RWPE1 (cell line): Measurements from ENCODE around the gene RPS8.
"Not testable (repeated sequence)": the region's sequence is repeated elsewhere in the genome, so short reads cannot be mapped to it uniquely, and the experiment has no call there.

Source experiments
- CTCF ChIA-PET: fragments of 350-600 bp; sonication (Branson Sonifier 250); formaldehyde crosslinking; extraction: SDS; loops from one replicate; lab custom pipeline; 2021; lab: Yijun Ruan, JAX
- POLR2A ChIA-PET: fragments of 400-600 bp; formaldehyde crosslinking; extraction: SDS; loops from one replicate; lab custom pipeline; 2020; ENCODE audit warnings: antibody characterized with exemption; ENCODE audit not compliant: low non-redundant PET; lab: Yijun Ruan, JAX
- DNase-seq: peaks from one replicate; pipeline ENCODE4 v3.0.0; 2012; ENCODE audit warnings: low spot score
- H3K27ac ChIP-seq: fragments of 450-650 bp; 2 replicates; pipeline ENCODE4 v1.5.1; 2017
- TF ChIP-seq, protein P1 (sequence below): fragments of 450-650 bp; conservative IDR thresholded peaks from 2 replicates; pipeline ENCODE4 v1.5.1; 2017; ENCODE audit warnings: low read depth, mild to moderate bottlenecking

RPS8 gene

GRCh38 chr1:44775078-44775929 lies at the start of gene RPS8:
Gene RPS8 (plus strand): TSS chr1:44775540. CDS start chr1:44775597, 57 bp downstream.
- ChIA-PET CTCF (no interaction called here), POLR2A (interaction anchor here (0.5 to 1.6 kb wide), 6 partner anchors 15 to 1562 kb away, joined by 3 to 8 read pairs (median 4); partner anchors contain the start of gene PLK3)
- H3K27ac ChIP-seq = peak within 1 kb of the TSS; percentile 89

DNA sequence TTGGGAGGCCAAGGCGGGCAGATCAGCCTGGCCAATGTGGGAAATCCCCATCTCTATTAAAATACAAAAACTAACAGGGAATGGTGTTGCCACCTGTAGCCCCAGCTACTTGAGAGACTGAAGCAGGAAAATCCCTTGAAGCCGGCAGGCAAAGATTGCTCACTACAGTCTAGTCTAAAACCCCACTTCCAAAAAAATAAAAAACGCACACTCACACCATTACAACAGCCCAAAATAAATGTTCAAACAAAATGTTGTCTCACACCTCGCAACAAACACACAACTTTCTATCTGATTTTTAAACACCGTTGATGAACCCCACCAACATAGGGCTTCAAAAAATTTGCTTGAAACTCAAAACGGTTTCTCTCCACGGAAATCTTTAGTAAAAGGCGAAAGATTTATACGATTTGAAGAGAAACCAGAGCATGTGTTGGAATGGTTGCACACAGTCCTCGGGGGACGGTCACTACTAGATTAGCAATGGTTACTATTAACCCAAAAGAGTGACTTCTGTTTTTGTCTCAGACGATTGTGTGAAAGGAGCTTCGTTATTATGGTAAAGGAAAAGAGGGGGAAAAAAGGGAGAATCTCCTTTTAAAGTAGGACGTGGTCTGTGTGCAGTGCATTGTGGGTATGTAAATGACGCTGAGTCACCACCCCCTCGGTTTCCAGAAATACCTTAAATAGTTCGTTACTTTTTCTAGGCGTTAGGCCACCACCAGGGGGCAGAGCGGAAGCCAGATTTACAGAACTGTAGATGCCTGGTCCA lies 44.4 kb upstream of the RPS8 start, which contains the start of gene RNU5D-1:
TSS of gene RNU5D-1 (minus strand) at position 430 of the 772 bp plus-strand sequence.
- ChIA-PET POLR2A (interaction anchor here (0.6 to 1.1 kb wide), 3 partner anchors 9 to 80 kb away, joined by 3 to 8 read pairs (median 8); no protein-coding TSS in a partner anchor), CTCF (interaction anchor here (0.6 to 1.3 kb wide), 17 partner anchors 9 to 812 kb away, joined by 3 to 10 read pairs (median 3); no protein-coding TSS in a partner anchor)
- DNase-seq = peak; percentile 91
- TF ChIP-seq, protein P1, sequence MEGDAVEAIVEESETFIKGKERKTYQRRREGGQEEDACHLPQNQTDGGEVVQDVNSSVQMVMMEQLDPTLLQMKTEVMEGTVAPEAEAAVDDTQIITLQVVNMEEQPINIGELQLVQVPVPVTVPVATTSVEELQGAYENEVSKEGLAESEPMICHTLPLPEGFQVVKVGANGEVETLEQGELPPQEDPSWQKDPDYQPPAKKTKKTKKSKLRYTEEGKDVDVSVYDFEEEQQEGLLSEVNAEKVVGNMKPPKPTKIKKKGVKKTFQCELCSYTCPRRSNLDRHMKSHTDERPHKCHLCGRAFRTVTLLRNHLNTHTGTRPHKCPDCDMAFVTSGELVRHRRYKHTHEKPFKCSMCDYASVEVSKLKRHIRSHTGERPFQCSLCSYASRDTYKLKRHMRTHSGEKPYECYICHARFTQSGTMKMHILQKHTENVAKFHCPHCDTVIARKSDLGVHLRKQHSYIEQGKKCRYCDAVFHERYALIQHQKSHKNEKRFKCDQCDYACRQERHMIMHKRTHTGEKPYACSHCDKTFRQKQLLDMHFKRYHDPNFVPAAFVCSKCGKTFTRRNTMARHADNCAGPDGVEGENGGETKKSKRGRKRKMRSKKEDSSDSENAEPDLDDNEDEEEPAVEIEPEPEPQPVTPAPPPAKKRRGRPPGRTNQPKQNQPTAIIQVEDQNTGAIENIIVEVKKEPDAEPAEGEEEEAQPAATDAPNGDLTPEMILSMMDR = peak; percentile 82
- peak within 1 kb of the TSS; percentile 91 for H3K27ac ChIP-seq

More at GRCh38 chr1:44775078-44775929, at the start of gene RPS8:
- TF ChIP-seq, protein P1 = no peak
- peak; percentile 78 for DNase-seq

DNA sequence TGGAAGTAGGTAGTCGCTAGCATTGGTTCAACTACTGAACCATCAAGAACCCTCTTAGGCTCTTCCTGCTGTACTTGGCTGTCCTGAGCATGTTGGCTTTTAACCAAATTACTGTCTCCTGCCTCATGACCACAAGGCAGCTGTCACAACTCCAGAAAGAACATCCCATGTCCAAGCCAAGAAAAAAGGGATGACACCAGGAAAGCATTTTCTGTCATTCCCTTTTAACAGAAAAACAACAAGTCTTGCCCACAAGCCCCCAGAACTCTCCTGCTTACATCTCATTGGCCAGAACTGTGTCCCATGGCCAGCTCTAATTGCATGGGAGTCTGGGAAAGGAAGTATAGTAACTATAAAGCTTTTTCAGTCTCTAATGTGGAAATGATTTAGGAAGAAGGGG lies 42.0 kb upstream of the RPS8 start:
- TF ChIP-seq, protein P1 = no peak
- POLR2A ChIA-PET = no interaction called here
- DNase-seq = no peak
- CTCF ChIA-PET = no interaction called here
- no peak overlapping the region for H3K27ac ChIP-seq

- TF ChIP-seq, protein P1 = no peak
- CTCF ChIA-PET = interaction anchor here (0.6 kb wide), 1 partner anchor 170 kb away, joined by 4 read pairs; no protein-coding TSS in a partner anchor
- DNase-seq = no peak
- no peak overlapping the region for H3K27ac ChIP-seq
- POLR2A ChIA-PET = no interaction called here
Observed at GRCh38 chr1:44733784-44734183, 41.6 kb upstream of the RPS8 start.

GRCh38 chr1:44735992-44736391 lies 39.3 kb upstream of the RPS8 start:
- TF ChIP-seq, protein P1 = no peak
- no peak overlapping the region for H3K27ac ChIP-seq
- no peak for DNase-seq
- CTCF ChIA-PET = no interaction called here
- POLR2A ChIA-PET = no interaction called here

DNA sequence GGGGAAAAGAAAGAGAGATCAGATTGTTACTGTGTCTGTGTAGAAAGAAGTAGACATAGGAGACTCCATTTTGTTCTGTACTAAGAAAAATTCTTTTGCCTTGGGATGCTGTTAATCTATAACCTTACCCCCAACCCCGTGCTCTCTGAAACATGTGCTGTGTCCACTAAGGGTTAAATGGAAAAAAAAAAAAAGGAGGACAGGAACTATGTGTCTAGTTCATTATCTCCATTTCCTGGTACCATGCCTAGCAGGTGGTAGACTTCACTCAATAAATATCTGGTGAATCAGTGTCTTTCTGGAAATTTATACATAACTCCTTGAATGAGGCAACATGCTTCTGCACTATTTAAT lies 36.4 kb upstream of the RPS8 start:
- DNase-seq, CTCF ChIA-PET: not testable (repeated sequence)
- H3K27ac ChIP-seq = peak overlapping the region; percentile 83
- POLR2A ChIA-PET = interaction anchor here (0.7 kb wide), 1 partner anchor 21 kb away, joined by 4 read pairs; no protein-coding TSS in a partner anchor
